Measurements from ENCODE around the gene HEPACAM.

HEPACAM gene

DNA sequence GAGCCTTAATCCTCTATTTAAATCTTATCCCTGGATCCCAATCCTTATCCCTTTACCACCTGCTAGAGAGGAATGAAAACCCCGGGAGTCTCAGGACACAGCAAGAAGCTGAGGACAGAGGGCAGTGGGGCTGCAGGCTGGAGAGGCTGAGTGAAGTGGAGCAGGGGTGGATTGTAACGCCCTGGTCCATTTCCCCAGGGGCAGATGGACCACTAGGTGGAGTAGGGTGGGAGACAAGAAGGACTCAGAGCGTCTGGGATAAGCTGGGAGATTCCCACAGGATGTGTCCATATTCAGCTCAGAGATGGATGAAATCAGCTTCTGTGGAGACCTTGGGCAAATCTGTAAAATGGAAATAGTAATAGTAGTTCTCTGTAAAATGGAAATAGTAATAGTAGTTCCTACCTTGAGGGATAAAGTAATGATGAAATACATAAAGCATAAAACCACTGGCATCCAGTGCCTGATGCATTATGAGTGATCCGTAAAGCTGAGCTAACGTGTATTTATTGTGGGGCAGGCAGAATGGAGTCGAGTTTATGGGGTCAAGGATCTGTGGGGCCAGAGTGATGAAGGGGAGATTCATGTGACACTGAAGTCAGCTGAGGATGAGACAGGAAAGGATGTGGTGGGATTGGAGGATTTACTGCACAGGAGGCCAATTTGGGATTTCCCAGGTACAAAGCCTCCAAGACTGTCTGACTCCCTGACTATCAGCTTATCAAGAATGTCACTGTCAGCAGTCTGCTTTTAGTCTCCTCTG lies 36.3 kb downstream of the HEPACAM start:
- DNase-seq (ENCODE audit: low read depth): no peak

DNA sequence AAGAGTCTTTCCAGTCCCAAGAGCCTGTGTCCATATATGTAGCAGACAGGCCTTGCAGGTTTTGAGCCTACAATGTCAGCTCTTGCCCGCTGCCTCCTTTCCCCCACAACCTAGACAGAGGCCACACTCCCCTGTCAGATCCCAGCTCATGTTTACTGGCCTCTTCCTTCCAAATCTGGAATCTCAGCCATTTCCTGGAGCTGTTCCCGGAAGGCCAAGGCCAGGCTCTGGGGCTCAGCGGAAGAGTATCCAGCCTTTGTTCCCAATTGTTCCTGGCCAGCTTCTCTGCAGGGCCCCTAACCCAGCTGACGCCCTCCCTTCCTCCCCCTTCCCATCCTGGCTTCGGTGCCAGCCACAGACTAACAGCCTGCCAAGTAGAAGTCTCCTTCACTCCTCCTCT lies 37.1 kb downstream of the HEPACAM start:
- no peak for DNase-seq (ENCODE audit: low read depth)

DNA sequence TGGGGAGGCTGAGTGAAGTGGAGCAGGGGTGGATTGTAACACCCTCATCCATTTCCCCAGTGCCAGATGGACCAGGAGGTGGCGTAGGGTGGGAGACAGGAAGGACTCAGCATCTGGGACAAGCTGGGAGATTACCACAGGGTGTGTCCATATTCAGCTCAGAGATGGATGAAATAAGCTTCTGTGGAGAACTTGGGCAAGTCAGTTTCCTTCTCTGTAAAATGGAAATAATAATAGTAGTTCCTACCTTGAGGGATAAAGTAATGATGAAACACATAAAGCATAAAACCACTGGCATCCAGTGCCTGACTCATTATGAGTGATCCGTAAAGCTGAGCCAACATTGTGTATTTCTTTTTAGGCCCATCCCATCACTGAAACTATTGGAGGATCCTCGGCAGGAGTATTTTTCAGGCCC lies 37.6 kb downstream of the HEPACAM start:
- no peak for DNase-seq (ENCODE audit: low read depth)

DNA sequence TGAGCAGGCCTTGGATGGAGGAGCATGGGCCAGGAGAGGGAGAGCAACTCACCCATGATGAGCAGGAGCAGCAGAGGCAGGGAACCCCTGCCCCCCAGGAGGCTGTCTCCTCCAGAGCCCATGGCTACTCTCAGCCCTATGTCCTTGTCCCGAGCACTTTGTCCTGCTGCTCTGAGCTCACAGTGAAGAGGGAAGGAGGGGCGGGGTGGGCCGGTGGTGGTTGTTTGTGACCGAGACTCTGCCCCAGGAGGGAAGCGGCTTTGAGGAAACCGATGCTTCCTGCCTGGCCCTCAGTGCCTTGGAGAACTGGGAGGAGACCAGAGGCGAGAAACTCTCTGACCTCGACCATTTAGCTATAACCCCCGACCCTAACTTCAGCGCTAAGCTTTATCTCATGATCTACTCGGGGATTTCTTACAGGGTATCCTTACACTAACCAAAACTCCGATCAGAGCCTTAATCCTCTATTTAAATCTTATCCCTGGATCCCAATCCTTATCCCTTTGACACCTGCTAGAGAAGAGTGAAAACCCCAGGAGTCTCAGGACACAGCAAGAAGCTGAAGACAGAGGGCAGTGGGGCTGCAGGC lies 38.1 kb downstream of the HEPACAM start, which contains the start of gene ROBO4:
TSS of gene ROBO4 (minus strand) at position 192 of the 589 bp plus-strand sequence. CDS start at position 122, 70 bp downstream.
- DNase-seq (ENCODE audit: low read depth): no peak

DNA sequence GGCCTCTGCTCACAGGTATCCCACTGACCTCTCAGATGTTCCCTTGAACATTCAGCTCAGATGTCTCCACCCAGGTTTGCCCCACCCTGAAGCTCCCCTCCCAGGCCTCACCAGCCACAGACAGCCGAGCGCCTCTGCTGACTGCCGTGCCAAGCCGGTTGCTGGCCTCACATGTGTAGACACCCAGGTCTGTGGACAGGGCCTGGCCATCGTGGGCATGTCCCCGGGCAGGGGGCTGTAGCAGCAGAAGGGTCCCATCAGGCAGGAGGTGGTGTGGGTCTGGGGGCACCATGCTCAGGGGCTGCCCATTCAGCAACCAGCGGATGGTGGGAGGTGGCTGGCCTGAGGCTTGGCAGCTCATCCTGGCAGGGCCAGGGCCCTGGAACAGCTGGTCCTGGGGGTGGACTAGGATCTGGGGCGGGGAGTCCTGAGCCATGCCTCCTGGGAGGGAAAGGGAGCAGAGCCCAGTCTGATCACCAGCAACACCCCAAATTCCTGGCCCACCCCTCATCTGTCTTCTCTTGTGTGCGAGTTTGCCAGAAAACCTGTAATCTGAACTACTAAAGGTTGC lies 38.9 kb downstream of the HEPACAM start:
- no peak for DNase-seq (ENCODE audit: low read depth)

DNA sequence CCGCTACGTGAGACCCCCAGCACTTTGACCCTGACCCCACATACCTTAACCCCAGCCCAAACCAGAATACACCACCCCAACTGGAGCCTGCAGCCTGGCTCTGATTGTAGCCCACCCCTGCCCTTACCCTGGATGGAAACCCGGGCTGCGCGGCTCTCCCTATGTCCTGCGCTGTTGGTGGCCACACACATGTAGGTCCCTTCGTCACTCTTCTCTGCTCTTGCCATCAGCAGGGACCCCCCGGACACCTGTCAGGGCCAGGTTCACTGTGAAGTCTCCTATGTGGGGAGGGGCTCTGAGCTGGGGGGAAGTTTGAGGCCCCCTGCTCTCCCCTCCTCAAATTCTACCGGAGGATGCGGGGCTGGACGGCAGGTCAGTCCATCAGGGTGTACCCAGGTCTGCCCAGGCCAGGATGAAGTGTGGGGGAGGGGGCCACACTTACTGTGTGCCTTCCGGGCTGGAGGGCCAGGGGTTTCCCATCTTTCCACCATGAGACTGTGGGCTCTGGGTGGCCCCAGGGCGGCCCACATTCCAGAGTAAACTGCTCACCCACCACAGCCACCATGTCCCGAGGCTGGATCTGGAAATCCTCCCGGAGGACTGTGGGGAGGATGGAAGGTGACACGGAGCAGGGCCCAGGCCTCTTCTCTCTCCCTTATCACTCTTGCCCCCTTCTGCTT lies 39.6 kb downstream of the HEPACAM start:
- DNase-seq (ENCODE audit: low read depth): no peak

DNA sequence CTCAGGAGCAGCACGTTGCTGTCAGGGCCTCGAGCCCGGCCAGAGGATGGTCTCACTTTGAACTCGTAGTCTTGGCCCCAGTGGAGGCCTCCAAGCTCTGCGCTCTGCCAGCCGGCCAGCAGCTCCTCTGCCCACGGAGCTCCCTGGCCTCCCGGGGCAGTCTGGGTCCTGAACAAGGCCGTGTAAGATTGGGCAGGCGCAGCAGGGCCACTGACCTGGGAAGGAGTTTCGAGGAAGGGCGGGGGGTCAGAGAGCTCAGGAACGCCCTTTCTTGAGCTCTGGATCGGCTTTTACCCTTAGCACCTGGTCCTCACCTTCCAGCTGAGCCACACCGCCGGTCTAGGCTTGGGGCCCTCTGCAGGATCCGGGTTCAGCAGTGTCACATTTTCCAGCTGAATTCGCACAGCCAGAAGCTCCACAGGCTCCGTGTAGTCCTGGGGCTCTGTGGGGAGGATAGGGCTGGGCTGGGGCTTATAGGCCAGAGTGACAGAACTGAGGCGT lies 40.3 kb downstream of the HEPACAM start:
- DNase-seq (ENCODE audit: low read depth): no peak

DNA sequence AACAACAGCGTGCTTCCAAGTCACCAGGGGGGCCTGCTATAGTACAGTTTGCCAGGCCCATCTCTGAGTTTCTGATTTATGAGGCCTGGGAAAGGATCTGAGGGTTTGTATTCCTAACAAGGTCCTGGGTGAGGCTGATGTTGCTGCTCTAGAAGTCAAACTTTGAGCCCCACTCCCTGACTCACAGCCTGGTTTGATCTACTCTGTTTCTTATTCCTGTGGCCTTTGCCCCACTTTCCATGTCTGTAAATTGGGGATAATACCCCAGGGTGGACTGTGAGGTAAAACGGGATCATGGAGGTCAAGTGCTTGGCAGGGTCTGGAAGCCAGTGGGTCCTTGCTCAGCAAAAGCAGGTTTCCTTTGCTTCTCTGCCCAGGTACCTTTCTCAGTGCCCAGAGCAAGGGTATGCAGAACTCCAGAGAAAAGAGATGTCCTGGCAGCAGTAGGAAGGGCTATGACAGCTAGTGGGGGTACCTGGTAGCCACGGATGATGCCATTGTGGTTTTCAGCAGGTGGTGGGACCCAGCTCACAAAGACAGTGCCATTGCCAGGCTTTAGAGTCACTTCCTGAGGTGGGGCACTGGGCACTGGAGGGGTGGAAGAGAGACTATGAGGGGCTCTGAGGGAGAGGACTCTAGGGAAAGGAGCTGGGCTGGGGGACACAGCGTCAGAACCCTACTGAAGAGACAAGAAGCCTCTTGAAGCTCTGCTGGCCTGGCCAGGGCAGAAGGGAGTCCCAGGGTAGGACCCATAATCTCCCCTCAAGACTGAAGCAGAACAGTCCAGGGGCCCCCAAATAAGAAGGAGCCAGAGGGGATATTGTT lies 41.0 kb downstream of the HEPACAM start:
- DNase-seq (ENCODE audit: low read depth): no peak

DNA sequence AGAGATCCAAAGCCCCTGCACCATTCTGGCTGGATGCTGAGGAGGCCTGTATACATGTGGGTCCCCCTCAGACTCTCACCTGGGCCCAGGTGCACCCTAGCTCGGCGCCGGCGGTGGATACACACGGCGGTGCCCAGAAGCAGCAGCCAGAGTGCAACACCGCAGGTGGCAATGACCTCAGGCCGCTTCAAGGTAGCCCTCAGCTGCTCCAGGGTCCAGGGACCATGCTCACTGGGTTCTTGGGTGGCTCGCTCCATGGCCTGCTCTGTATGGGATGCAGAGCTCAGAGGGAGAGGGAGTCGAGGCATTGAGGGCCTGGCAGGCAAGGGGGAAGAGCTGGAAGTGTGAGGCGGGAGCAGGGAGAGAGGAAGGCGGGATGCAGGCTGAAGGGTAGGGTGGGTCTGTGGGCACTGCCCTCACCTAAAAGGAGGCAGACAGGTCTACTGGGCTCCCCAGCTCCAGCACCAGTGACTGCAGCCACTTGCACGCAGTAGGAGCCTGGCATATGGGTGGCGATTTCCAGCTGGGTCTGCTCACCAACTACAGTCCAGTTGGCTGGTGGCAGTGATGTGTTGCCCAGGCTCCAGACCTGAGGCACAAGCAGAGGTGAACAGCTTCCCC lies 42.0 kb downstream of the HEPACAM start:
- no peak for DNase-seq (ENCODE audit: low read depth)

DNA sequence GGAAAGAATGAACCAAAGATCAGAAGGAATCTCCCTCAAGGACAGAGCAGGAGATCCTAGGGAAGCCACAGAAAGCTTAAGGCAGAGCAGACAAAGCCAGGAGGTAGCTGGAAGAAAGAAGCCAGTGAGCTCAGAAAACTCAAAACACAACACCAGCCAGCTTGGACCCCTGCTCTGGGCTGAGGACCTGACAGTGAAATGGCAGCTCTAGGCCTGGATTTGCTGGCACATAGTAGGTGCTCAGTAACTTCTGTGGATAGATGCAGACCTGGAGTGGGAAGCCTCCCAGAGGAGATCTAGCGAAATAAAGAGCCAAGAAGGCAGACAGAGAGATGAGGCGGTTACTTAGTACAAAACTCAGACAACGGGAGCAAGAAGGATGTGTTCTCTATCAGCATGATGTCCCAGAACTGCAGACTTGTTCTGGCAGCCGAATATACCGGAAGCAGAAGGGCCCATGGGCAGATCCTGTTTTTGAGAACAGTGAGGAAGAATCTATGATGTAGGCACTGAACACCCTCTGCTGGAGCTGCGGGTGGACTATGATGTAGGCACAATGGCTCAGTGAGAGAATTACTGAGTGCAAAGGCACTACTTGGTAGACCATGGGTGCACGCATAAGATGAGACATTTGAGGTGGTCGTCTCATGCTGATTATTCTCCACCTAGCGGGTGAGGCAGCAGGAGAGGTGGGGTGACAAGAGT lies 42.9 kb downstream of the HEPACAM start:
- DNase-seq (ENCODE audit: low read depth): no peak

DNA sequence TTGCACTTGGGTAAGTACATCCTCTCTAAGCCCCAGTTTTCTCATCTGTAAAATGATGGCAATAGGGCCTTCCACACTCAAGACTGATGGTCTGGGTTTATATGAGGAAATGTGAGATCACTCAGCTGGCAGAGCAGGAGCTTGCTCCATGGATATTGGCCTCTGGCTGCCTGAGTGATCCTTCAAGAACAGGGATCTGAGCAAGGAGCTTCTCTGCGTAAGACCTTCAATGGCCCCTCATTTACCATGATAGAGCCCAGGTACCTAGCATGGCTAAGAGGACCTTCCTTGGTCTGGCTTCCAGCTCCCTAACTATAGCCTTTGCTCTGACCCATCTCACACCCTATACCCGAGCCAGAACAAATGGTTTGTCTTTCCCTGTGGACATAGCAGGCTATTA lies 43.7 kb downstream of the HEPACAM start:
- no peak for DNase-seq (ENCODE audit: low read depth)

DNA sequence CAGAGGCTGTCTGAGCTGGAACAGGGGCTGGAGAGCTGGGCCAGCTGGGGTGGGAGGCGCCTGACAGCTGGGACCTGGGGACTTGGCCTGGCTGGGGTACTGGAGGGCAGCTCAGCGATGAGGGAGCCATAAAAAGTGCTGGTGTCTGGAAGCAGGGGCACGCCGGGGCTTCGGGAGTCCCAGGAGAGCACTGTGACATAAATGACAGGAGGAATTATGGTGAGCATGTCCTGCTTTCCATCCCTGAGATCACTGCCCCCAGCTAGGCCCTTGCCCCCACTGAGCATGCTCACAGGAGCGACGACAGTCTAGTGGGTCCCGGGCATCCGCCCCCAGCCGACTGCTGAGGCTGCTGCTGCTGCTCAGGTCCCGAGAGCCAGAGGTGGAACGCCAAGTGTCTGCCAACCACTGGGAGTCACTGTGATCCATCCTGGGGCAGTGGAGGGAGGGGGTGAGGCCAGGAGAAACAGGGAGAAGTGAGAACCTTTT lies 44.4 kb downstream of the HEPACAM start:
- no peak for DNase-seq (ENCODE audit: low read depth)

DNA sequence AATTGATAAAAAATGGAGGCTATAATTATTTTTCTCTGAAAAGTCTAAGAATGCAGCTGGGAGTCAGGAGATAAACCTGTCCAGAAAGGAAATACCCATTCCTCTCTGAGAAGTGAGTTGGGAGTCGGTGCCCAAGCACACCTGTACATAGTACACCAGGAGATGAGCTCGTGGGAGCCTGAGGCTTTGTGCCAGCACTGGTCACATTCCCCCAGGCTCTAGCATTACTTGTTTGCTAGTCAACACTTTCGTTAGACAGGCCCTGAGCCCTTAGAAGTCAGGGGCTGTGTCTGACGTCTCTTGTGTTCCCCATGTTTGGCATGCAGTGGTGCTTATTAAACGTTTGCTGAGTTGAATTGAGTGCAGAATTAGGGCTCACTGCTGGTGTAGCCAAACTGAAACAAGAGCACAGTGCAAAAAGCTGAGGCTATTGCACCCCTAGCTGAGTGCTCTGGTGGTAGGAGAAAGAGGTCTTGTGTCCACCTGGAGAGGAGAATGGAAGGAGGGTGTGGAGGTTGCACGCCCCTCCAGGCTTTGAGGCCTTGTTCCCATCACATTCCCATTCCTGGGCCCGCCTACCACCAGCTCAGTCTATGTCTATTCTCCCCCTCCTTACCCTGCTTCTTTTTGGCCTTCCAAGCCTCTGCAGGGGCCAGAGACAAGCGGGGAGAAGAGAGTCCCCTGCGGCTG lies 45.0 kb downstream of the HEPACAM start:
- no peak for DNase-seq (ENCODE audit: low read depth)

DNA sequence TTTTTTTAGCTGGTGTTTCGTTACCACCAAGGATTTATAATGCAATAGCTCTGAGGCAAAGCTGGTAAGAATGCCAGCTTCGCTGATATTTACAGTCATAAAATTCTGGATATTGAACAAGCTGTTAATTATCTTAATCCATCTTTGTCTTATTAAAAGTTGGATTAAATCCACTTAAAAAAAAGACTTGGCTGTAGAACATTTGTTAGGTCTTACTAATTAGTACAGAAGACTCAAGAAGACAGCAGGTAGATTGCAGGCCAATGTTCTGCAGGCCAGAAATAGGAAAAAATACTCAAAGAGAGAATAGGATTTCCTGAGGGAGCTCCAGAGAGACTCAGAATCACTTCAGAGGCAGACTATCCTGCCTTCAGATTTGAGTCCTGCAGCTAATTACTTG lies 45.7 kb downstream of the HEPACAM start:
- no peak for DNase-seq (ENCODE audit: low read depth)

DNA sequence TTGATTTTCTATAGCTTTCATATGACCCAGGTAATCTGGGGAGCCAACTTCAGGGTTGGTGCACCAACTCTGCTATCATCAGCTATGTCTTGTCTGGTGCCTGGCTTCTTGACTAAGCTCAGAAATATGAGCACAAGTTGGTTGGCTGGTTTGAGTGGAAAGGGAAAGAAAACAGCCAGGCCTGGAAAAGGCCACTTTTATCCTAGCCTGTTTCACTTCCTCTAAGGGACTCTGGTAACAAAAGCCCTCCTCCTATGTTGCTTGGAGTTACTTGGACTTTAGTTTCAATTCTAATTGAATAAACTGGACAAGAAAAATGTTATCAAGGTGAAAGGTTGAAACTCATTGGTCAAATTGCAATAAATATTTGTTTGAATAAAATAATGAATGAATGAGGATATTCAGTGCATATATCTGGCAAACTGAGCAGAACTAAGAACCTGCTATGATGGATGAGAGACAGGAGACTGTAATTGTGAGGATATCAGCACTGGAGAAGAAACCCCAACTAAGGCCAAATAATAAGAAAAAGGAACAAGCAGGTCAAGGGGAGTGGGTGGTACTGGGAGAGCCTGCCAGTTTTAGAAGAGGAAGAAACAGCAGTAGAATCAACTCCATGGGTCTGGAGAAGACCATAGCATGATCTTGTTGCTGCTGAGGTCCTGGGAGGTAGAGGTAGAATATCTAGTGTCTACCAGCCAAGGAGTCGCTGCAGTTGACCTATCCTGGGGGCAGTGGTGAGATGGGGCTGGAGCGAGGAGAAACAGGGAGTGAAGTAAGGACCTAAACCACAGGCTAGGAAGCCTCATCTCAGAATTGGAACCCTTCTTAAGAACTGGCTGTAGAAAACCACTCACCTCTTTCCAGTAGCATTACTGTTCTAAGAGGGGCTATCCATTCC lies 46.4 kb downstream of the HEPACAM start:
- no peak for DNase-seq (ENCODE audit: low read depth)

DNA sequence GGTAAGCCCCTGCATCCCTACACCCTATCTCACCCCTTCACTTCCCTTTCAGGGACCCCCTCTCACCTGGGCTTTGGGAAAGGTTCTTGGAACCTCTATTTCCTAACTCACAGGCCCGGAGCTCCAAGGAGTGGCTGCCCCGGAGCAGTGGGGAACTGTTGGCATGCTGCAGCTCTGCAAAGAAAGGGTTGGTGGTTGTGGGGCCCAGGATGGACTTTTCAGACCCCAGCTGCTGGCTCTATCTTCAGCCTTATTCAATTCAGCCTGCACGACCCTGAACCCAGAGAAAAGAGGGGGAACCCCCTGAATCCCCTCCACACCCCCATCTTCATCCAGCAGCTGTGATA lies 48.2 kb downstream of the HEPACAM start:
- DNase-seq (ENCODE audit: low read depth): no peak

DNA sequence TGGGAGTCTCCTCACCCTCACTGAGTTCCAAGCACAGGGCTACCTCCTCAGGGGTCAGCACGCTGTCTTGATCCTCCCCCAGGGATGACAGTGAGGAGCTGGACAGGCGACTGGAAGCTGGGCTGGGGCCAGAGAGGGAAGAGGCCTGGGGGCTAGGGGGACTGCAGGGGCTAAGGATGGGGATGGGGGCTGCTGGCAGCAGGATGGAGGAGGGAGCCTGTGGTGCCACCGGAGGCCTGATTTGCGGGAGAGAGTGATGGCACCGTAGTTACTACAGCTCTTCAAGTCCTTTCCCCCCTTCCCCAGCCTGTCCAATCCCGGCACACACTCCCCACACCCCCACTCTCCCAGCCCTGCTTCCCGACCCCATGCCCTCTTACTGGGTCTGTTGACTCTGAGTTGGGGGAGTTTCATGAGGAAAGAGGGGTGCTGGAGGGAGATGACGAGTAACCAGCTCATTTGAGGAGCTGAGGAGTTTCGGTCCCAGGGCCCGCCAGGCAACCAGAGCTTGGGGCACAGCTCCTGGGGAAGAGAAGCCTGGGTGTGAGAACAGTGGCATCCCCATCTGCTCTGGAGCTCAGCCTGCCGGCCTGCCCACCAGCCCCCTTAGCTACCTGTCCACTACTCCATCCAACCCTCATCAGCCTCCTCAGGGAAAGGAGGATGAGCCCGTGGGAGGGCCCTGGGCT lies 48.7 kb downstream of the HEPACAM start:
- no peak for DNase-seq (ENCODE audit: low read depth)

DNA sequence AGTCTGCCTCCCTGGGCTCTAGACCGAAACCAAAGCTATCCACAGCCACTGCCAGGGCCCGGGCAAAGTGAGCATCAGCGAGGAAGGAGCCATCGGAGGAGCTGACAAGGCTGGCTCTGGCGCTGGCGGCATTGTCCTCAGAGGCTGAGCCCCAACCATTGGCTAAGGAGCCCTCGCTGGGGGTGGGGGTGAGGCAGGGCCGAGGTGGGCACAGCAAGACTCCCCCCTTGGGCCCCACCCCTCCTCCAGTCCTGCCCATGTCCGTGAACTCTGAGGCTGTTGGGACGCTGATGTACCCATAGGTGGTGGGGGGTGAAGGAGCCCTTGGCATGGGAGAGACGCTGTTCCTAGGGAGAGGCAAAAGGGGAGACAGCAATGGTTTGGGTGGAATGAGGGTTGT lies 49.4 kb downstream of the HEPACAM start:
- DNase-seq (ENCODE audit: low read depth): no peak
